Uterus (tissue), 2 donors: Measurements from ENCODE around the gene SNAPC3.

Source experiments
- POLR2A ChIP-seq, 2 donors: fragments of 450-650 bp; IDR thresholded peaks; one replicate each; pipeline ENCODE4 v1.6.1; 2016; ENCODE audit warnings: antibody characterized with exemption in 2 of 2, mild to moderate bottlenecking in 1 of 2, moderate library complexity in 1 of 2
- TF ChIP-seq, protein P1 (sequence below), 4 experiments: fragments of 200-600 bp in 2 of 4; fragments of 450-650 bp in 2 of 4; sonication (generic) in 2 of 4; IDR thresholded peaks; one replicate each; pipeline ENCODE4 v1.5.1; 2016 to 2019; ENCODE audit warnings: antibody characterized with exemption in 4 of 4, mild to moderate bottlenecking in 2 of 4, moderate library complexity in 1 of 4

DNA sequence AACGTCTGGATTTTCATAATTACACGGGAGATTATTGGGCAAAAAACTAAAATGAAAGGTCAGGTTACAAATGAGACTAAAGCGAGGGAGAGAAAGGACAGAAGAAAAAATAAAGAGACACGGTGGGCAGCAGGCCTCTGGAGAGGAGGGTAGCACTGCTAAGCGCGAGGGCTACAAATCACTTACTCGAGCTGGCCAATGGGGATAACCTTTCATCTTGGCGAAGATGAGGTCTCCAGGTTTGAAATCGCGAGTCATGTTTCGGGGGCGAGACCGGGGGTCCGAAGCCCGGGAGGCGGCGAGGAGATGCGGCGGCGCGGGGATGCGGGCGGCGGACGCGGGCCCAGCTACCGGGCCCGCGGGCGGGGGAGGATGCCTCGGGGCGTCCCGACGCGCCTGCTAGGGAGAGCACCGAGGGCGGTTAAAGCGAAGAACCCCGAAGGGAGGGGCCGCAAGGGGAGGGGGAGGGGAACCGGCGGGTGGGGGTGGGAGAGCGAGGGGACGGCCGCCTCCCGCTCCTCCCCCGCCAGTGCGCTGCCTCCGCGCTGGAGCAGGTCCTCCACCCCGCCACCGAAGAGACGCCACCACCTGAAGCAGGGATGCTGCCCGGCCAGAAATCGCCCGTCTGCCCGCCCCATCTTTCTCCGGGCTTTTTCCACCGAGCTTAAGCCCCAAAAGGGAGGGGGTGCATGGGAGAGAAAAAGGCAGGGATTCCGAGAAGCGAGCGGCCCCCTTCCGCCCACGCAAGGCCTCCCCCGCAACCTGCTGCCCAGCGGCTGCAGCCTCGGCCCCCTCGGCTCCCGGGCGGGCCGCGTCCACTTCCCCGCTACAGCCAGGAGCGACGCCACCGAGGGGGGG, 87.5 kb downstream of the SNAPC3 start:
- TF ChIP-seq, protein P1, sequence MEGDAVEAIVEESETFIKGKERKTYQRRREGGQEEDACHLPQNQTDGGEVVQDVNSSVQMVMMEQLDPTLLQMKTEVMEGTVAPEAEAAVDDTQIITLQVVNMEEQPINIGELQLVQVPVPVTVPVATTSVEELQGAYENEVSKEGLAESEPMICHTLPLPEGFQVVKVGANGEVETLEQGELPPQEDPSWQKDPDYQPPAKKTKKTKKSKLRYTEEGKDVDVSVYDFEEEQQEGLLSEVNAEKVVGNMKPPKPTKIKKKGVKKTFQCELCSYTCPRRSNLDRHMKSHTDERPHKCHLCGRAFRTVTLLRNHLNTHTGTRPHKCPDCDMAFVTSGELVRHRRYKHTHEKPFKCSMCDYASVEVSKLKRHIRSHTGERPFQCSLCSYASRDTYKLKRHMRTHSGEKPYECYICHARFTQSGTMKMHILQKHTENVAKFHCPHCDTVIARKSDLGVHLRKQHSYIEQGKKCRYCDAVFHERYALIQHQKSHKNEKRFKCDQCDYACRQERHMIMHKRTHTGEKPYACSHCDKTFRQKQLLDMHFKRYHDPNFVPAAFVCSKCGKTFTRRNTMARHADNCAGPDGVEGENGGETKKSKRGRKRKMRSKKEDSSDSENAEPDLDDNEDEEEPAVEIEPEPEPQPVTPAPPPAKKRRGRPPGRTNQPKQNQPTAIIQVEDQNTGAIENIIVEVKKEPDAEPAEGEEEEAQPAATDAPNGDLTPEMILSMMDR (IDR thresholded peaks at IDR 0.05) = no peak
- no peak for TF ChIP-seq POLR2A (IDR thresholded peaks at IDR 0.05)
